Right lobe of liver (tissue), 6 donors: ENCODE data around the gene TRABD2B. TPM values are rescaled to one million over a fixed set of nuclear protein-coding genes. Genes with fewer than 3 reads are reported as not detected.

Experiments used
- ATAC-seq, 4 donors: fragments of 200-7000 bp; cut with Tn5 transposase; one replicate each; pipeline ENCODE4 v1.9.1; 2020; ENCODE audit warnings: mild to moderate bottlenecking in 4 of 4, moderate library complexity in 4 of 4
- DNase-seq, 3 donors: peaks; one replicate each; pipeline ENCODE4 v3.0.0-alpha.2; 2020
- H3K27ac ChIP-seq, 3 donors: fragments of 200-600 bp; one replicate each; pipeline ENCODE4 v1.8.0; 2022
- H3K27me3 ChIP-seq, 2 donors: fragments of 200-600 bp; one replicate each; pipeline ENCODE4 v1.8.0; 2022
- H3K36me3 ChIP-seq, 4 donors: fragments of 200-600 bp; sonication (generic) in 1 of 4; one replicate each; pipeline versions ENCODE4 v1.5.1 to v1.8.0; 2017 to 2022; ENCODE audit warnings: control low read depth in 1 of 4
- H3K4me1 ChIP-seq, 4 donors: fragments of 200-600 bp; sonication (generic) in 1 of 4; one replicate each; pipeline versions ENCODE4 v1.5.1 to v1.8.0; 2017 to 2022; ENCODE audit warnings: control low read depth in 1 of 4
- H3K4me3 ChIP-seq, 3 donors: fragments of 200-600 bp; one replicate each; pipeline ENCODE4 v1.8.0; 2022
- H3K9me3 ChIP-seq, 4 donors: fragments of 200-600 bp; sonication (generic) in 1 of 4; one replicate each; pipeline versions ENCODE4 v1.5.1 to v1.8.0; 2017 to 2022; ENCODE audit warnings: control low read depth in 1 of 4
- POLR2A ChIP-seq: fragments of 450-650 bp; IDR thresholded peaks from one replicate; pipeline ENCODE4 v1.6.1; 2017; ENCODE audit warnings: antibody characterized with exemption, mild to moderate bottlenecking
- WGBS: methylation state at CpG from one replicate; pipeline ENCODE4 v1.1.6; 2018; ENCODE audit warnings: low coverage, low lambda C conversion rate; ENCODE audit not compliant: insufficient coverage; ENCODE audit errors: missing lambda C conversion rate; 5-methylcytosine and 5-hydroxymethylcytosine counted together
- intact Hi-C, 2 donors: fragments of 100-400 bp; cut with DNase I; formaldehyde crosslinking; loops; one replicate each; pipeline versions ENCODE4 v1.11.2 to v1.14.1; 2022
- total RNA-seq, 6 experiments: library from RNA; depleted of rRNA in 2 of 6; stranded (reverse); fragments of >200 nt in 2 of 6; fragmentation: NEBNext Ultra II Directional in 3 of 6; extraction: Animal tissue kit (Norgen Biotek cat#: 25700) in 3 of 6; gene quantifications; one replicate each; pipeline versions ENCODE4 v1.1.0 to v1.2.4, GENCODE V29; 2016 to 2023
- TF ChIP-seq, protein P1 (sequence below), 4 donors: fragments of 200-600 bp in 3 of 4; fragments of 450-650 bp in 1 of 4; IDR thresholded peaks; one replicate each; pipeline versions ENCODE4 v1.5.1 to v1.8.0; 2016 to 2022; ENCODE audit warnings: antibody characterized with exemption in 4 of 4, mild to moderate bottlenecking in 2 of 4
- donor health status: DM: no; HTN: yes; CAD: no.
- donor health status: DM: no; HTN: no; CAD: no.
- donor health status: DM: no; HTN: no; CAD: no.
- donor health status: DM: no; HTN: yes; CAD: no.
- donor health status: DM: no; HTN: yes; CAD: no.

Gene TRABD2B
- total RNA-seq, 6 experiments from 2014 or later, result 0.55 to 9.5 (median 1.8) TPM

DNA sequence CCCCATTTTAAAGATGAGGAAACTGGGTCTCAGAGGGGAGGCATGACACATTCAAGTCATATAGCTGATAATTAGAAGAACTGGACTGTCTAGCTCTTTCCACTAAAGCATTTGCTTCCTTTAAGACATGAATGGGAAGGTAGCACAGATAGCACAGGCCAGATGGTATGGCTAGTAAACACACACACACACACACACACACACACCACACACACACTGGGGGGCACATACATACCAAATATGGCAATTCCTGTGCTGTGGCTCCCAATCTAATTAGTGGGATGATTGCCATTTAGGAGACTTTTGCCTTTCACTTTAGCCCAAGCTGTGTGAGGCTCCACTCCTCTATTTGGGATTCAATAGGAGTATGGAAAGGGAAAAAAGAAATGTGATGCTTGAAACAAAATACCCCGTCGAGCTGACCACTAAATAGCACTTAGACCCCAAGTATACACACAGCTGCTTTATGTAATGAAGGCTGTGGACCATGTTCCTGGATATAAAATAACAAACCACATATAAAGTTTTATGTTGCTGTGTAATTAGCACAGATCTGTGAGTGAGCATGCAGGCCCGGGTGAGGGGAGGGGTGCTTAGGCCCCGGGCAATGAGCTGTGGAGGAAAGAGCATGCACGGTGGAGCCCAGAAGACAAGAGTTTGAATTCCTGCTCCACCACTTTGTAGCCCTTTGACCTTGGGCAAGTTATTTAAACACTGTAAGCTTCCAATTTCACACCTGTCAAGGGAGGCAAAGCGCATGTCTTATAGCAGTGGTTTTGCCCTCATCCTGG is 6.8 kb upstream of the TRABD2B start:
- ATAC-seq (no peak), DNase-seq (no peak)
- intact Hi-C loops, result no loop called here
- H3K27ac ChIP-seq, result no peak overlapping the region
- no peak for TF ChIP-seq POLR2A
- TF ChIP-seq, protein P1, sequence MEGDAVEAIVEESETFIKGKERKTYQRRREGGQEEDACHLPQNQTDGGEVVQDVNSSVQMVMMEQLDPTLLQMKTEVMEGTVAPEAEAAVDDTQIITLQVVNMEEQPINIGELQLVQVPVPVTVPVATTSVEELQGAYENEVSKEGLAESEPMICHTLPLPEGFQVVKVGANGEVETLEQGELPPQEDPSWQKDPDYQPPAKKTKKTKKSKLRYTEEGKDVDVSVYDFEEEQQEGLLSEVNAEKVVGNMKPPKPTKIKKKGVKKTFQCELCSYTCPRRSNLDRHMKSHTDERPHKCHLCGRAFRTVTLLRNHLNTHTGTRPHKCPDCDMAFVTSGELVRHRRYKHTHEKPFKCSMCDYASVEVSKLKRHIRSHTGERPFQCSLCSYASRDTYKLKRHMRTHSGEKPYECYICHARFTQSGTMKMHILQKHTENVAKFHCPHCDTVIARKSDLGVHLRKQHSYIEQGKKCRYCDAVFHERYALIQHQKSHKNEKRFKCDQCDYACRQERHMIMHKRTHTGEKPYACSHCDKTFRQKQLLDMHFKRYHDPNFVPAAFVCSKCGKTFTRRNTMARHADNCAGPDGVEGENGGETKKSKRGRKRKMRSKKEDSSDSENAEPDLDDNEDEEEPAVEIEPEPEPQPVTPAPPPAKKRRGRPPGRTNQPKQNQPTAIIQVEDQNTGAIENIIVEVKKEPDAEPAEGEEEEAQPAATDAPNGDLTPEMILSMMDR (IDR thresholded peaks at IDR 0.05), result no peak
- H3K36me3 ChIP-seq, result no peaks in the 10 kb centered on the region
- H3K4me1 ChIP-seq, result no peaks in the 10 kb centered on the region
- no peak overlapping the region for H3K4me3 ChIP-seq
- WGBS, result 79% methylated on average over 4 of the region's 6 CpGs
- no peaks in the 10 kb centered on the region for H3K9me3 ChIP-seq
- H3K27me3 ChIP-seq, result no peaks in the 10 kb centered on the region

DNA sequence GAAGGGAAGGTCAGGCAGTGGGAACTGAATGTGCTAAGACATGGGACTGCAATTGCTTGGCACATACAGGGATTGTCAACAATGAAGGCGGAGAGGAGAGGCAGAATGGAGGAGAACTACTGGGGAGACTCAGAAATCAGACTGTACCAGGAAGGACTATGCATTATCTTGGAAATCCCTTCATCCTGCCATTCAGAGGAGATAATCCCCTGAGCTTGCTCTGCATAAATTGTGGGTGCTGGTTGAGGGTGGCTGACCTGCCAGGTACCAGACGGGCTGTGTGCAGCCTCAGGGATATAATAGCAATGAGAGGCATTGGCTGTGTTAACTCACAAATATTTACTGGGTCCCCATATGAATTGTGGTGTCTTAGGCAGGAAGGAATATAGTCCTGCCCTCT is 5.0 kb upstream of the TRABD2B start:
- no peak for DNase-seq
- 86% methylated on average over 2 of the region's 2 CpGs for WGBS
- no peak overlapping the region for H3K4me3 ChIP-seq
- no peaks in the 10 kb centered on the region for H3K36me3 ChIP-seq
- H3K27ac ChIP-seq, result no peak overlapping the region
- intact Hi-C loops, result no loop called here
- no peak for ATAC-seq
- TF ChIP-seq, protein P1 (IDR thresholded peaks at IDR 0.05), result no peak
- TF ChIP-seq POLR2A, result no peak
- H3K9me3 ChIP-seq, result no peaks in the 10 kb centered on the region
- no peaks in the 10 kb centered on the region for H3K27me3 ChIP-seq
- no peaks in the 10 kb centered on the region for H3K4me1 ChIP-seq

DNA sequence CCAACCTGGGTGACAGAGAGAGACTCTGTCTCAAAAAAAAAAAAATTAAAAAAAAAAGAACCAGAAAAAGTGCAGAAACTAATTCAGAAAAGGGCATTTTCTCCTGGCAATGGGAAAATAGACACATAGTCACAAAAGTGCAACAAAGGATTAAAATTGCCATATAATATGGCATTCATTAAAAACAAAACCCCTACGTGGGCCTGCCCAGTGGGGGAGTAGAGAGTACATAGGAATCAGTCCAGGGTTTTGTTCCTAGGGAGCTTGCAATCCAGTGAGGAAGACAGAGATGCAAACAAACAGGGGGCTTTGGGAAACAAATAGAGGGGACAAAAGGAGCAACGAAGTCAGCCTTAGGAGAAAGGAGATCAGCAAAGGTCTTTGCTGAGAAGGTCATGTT is 4.5 kb upstream of the TRABD2B start:
- intact Hi-C loops, result no loop called here
- TF ChIP-seq, protein P1 (IDR thresholded peaks at IDR 0.05), result no peak
- no peak for TF ChIP-seq POLR2A
- no peaks in the 10 kb centered on the region for H3K27me3 ChIP-seq
- no peak overlapping the region for H3K4me3 ChIP-seq
- ATAC-seq (no peak), DNase-seq (peak in 1 of 3 donors; percentile 9)
- H3K27ac ChIP-seq, result no peak overlapping the region
- no peaks in the 10 kb centered on the region for H3K9me3 ChIP-seq
- H3K36me3 ChIP-seq, result no peaks in the 10 kb centered on the region
- no peaks in the 10 kb centered on the region for H3K4me1 ChIP-seq
- 41% methylated on average over 2 of the region's 2 CpGs for WGBS

DNA sequence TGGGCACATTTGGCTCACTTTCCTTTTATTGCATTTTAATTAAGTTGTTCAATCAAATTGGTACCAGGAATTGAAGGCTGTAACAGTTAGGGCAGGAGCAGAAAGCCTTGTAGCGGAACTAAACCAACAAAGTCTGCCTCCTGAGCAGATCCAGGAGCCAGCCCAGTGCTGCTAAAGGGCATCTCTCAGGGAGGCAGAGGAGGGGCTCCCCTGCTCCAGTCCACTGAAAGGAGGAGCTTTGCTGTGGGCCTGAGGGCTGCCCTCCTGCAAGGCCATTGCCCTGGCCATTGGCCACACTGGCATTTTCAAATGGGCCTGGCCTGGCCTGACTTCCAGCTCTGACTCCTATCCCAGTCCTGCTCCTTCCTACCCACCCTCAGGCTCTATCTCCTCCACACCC is 3.7 kb upstream of the TRABD2B start:
- Histone ChIP-seq H3K4me3 (no peak overlapping the region), H3K27me3 (no peaks in the 10 kb centered on the region), H3K4me1 (peaks cover 0 to under 1% (median 0%) of the 10 kb centered on the region in 4 donors), H3K27ac (no peak overlapping the region), H3K36me3 (no peaks in the 10 kb centered on the region), H3K9me3 (no peaks in the 10 kb centered on the region)
- intact Hi-C loops, result no loop called here
- TF ChIP-seq POLR2A, result no peak
- TF ChIP-seq, protein P1 (IDR thresholded peaks at IDR 0.05), result no peak
- DNase-seq (no peak), ATAC-seq (no peak)
- no CpG with 5 or more reads among the region's 1 CpG for WGBS
